Upper lobe of left lung (tissue), 4 donors: Measurements from ENCODE around the gene COL9A3.

Source experiments
- CTCF ChIP-seq, 6 experiments: fragments of 450-650 bp in 4 of 6; fragments of 200-600 bp in 2 of 6; sonication (generic) in 2 of 6; IDR thresholded peaks; one replicate each; pipeline ENCODE4 v1.5.1; 2016 to 2019; ENCODE audit warnings: antibody characterized with exemption in 6 of 6
- EP300 ChIP-seq, 4 donors: sonication (generic); formaldehyde crosslinking; IDR thresholded peaks; one replicate each; pipeline ENCODE4 v1.5.1; 2017; ENCODE audit warnings: antibody characterized with exemption in 4 of 4, control low read depth in 2 of 4
- POLR2A ChIP-seq, 4 donors: fragments of 450-650 bp; IDR thresholded peaks; one replicate each; pipeline ENCODE4 v1.5.1; 2016 to 2017; ENCODE audit warnings: antibody characterized with exemption in 4 of 4, mild to moderate bottlenecking in 2 of 4
- POLR2AphosphoS5 ChIP-seq, 2 donors: sonication (generic); formaldehyde crosslinking; IDR thresholded peaks; one replicate each; pipeline ENCODE4 v1.5.1; 2017; ENCODE audit warnings: antibody characterized with exemption in 2 of 2

- TF ChIP-seq POLR2AphosphoS5 (IDR thresholded peaks at IDR 0.05) (no peak), CTCF (IDR thresholded peaks at IDR 0.05) (no peak), EP300 (IDR thresholded peaks at IDR 0.05) (no peak), POLR2A (IDR thresholded peaks at IDR 0.05) (no peak)
These were observed 42.1 kb upstream of the COL9A3 start for GRCh38 chr20:62774762-62775161.
